Measurements from ENCODE around the gene OGFOD3.

Gene OGFOD3

GRCh38 chr17:82429824-82430223 lies 11.4 kb upstream of the OGFOD3 start:
- Histone ChIP-seq H3K9me3 (ENCODE audit: control insufficient read depth, insufficient read depth, low read length) (no peaks in the 10 kb centered on the region), H3K36me3 (ENCODE audit: control insufficient read depth, insufficient read depth, low read length) (no peaks in the 10 kb centered on the region), H3K27me3 (ENCODE audit: control insufficient read depth, insufficient read depth, low read length) (no peaks in the 10 kb centered on the region), H3K4me3 (ENCODE audit: low read depth, low read length) (no peak overlapping the region), H3K4me1 (ENCODE audit: control insufficient read depth, insufficient read depth, low read length) (no peaks in the 10 kb centered on the region), H3K9ac (ENCODE audit: low read depth, low read length) (no peak overlapping the region), H3K27ac (ENCODE audit: low read depth, low read length) (no peak overlapping the region)

- Histone ChIP-seq H3K27ac (ENCODE audit: low read depth, low read length) (no peak overlapping the region), H3K9ac (ENCODE audit: low read depth, low read length) (no peak overlapping the region)
Observed at GRCh38 chr17:82428546-82428945, 10.2 kb upstream of the OGFOD3 start.

GRCh38 chr17:82424863-82425159 lies 6.4 kb upstream of the OGFOD3 start:
- no peak overlapping the region for H3K4me3 ChIP-seq (ENCODE audit: low read depth, low read length)
- no peaks in the 10 kb centered on the region for H3K4me1 ChIP-seq (ENCODE audit: control insufficient read depth, insufficient read depth, low read length)
- H3K9ac ChIP-seq (ENCODE audit: low read depth, low read length), result no peak overlapping the region
- no peaks in the 10 kb centered on the region for H3K9me3 ChIP-seq (ENCODE audit: control insufficient read depth, insufficient read depth, low read length)
- peaks cover 12% of the 10 kb centered on the region for H3K36me3 ChIP-seq (ENCODE audit: control insufficient read depth, insufficient read depth, low read length)
- no peaks in the 10 kb centered on the region for H3K27me3 ChIP-seq (ENCODE audit: control insufficient read depth, insufficient read depth, low read length)
- H3K27ac ChIP-seq (ENCODE audit: low read depth, low read length), result no peak overlapping the region

More at GRCh38 chr17:82428546-82428945, 10.2 kb upstream of the OGFOD3 start:
- no peaks in the 10 kb centered on the region for H3K4me1 ChIP-seq (ENCODE audit: control insufficient read depth, insufficient read depth, low read length)
- H3K9me3 ChIP-seq (ENCODE audit: control insufficient read depth, insufficient read depth, low read length), result no peaks in the 10 kb centered on the region
- no peaks in the 10 kb centered on the region for H3K36me3 ChIP-seq (ENCODE audit: control insufficient read depth, insufficient read depth, low read length)
- no peak overlapping the region for H3K4me3 ChIP-seq (ENCODE audit: low read depth, low read length)
- H3K27me3 ChIP-seq (ENCODE audit: control insufficient read depth, insufficient read depth, low read length), result no peaks in the 10 kb centered on the region

DNA sequence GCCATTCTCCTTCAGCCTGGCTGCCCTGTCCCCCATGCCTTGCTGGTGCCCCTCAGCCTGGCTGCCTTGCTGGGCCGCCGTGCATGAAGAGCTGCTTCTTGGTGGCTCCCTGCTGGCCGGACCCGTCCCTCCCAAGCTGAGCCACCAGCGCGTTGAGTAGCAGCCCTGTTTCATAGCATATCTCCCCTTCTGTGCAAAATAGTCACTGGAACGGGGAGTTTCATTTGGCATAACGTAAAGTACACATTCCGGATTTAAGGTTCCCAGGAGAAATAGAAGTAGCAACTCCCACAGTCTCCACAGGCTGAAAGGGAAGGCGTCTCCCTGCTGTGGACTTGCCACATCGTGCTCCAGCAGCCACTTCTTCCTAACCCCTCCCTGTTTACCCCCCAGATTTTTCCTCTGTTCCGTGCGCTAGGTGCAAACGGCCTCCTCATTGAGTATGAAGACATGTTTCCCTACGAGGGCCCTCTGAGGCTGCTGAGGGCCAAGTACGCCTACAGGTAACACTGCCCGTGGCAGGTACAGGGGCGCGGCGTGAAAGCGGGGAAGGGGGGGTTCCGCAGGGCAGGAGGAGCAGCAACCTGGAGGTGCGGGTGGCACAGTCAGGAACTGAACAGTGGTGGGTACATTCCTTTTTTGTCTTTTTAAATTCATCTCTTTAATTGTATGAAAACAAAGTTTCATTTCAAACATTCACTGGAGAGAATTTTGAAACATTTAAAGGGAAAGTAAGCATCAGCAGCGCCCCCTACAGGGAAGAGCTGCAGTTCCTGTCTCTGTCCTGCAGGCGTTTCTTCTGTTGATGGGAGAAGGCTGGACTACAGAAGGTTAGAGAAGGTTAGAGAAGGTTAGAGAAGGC lies 5.8 kb upstream of the OGFOD3 start:
- H3K4me3 ChIP-seq (ENCODE audit: low read depth, low read length), result no peak overlapping the region
- peaks cover 12% of the 10 kb centered on the region for H3K36me3 ChIP-seq (ENCODE audit: control insufficient read depth, insufficient read depth, low read length)
- H3K4me1 ChIP-seq (ENCODE audit: control insufficient read depth, insufficient read depth, low read length), result 0 out of 2 replicates have a peak, but pooled peaks cover under 1% of the 10 kb centered on the region
- no peak overlapping the region for H3K9ac ChIP-seq (ENCODE audit: low read depth, low read length)
- H3K27ac ChIP-seq (ENCODE audit: low read depth, low read length), result no peak overlapping the region
- no peaks in the 10 kb centered on the region for H3K27me3 ChIP-seq (ENCODE audit: control insufficient read depth, insufficient read depth, low read length)
- H3K9me3 ChIP-seq (ENCODE audit: control insufficient read depth, insufficient read depth, low read length), result no peaks in the 10 kb centered on the region

- Histone ChIP-seq H3K9ac (ENCODE audit: low read depth, low read length) (no peak overlapping the region), H3K27me3 (ENCODE audit: control insufficient read depth, insufficient read depth, low read length) (no peaks in the 10 kb centered on the region), H3K4me3 (ENCODE audit: low read depth, low read length) (peak overlapping the region; percentile 98; the same call in 1 of the 2 replicates), H3K36me3 (ENCODE audit: control insufficient read depth, insufficient read depth, low read length) (peaks cover 12% of the 10 kb centered on the region), H3K9me3 (ENCODE audit: control insufficient read depth, insufficient read depth, low read length) (no peaks in the 10 kb centered on the region), H3K4me1 (ENCODE audit: control insufficient read depth, insufficient read depth, low read length) (peaks cover 7% of the 10 kb centered on the region; the same call in 1 of the 2 replicates), H3K27ac (ENCODE audit: low read depth, low read length) (no peak overlapping the region)
Observed at GRCh38 chr17:82419540-82419939, 1.2 kb upstream of the OGFOD3 start.

DNA sequence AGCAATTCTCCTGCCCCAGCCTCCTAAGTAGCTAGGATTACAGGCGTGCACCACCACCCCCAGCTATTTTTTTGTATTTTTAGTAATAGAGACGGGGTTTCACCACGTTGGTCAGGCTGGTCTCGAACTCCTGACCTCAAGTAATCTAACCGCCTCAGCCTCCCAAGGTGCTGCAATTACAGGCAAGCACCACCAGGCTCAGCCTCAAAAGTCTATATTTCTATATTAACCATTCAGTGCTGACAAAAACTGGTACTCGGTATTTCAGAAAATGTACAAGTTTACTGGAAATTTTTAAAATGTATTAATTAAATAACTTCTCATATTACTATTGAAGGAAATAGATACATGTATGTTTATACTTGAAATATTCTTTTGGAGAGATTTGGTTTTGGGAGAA lies 1.6 kb downstream of the OGFOD3 start:
- no peaks in the 10 kb centered on the region for H3K27me3 ChIP-seq (ENCODE audit: control insufficient read depth, insufficient read depth, low read length)
- H3K27ac ChIP-seq (ENCODE audit: low read depth, low read length), result no peak overlapping the region
- no peaks in the 10 kb centered on the region for H3K9me3 ChIP-seq (ENCODE audit: control insufficient read depth, insufficient read depth, low read length)
- peaks cover 7% of the 10 kb centered on the region; the same call in 1 of the 2 replicates for H3K4me1 ChIP-seq (ENCODE audit: control insufficient read depth, insufficient read depth, low read length)
- peaks cover 12% of the 10 kb centered on the region for H3K36me3 ChIP-seq (ENCODE audit: control insufficient read depth, insufficient read depth, low read length)
- no peak overlapping the region for H3K4me3 ChIP-seq (ENCODE audit: low read depth, low read length)
- no peak overlapping the region for H3K9ac ChIP-seq (ENCODE audit: low read depth, low read length)

- no peaks in the 10 kb centered on the region for H3K9me3 ChIP-seq (ENCODE audit: control insufficient read depth, insufficient read depth, low read length)
- H3K9ac ChIP-seq (ENCODE audit: low read depth, low read length), result no peak overlapping the region
- peaks cover 11% of the 10 kb centered on the region for H3K36me3 ChIP-seq (ENCODE audit: control insufficient read depth, insufficient read depth, low read length)
- no peaks in the 10 kb centered on the region for H3K27me3 ChIP-seq (ENCODE audit: control insufficient read depth, insufficient read depth, low read length)
- no peak overlapping the region for H3K4me3 ChIP-seq (ENCODE audit: low read depth, low read length)
- H3K27ac ChIP-seq (ENCODE audit: low read depth, low read length), result no peak overlapping the region
- H3K4me1 ChIP-seq (ENCODE audit: control insufficient read depth, insufficient read depth, low read length), result peaks cover 7% of the 10 kb centered on the region; the same call in 1 of the 2 replicates
Observed at GRCh38 chr17:82416264-82416663, 2.1 kb downstream of the OGFOD3 start.

DNA sequence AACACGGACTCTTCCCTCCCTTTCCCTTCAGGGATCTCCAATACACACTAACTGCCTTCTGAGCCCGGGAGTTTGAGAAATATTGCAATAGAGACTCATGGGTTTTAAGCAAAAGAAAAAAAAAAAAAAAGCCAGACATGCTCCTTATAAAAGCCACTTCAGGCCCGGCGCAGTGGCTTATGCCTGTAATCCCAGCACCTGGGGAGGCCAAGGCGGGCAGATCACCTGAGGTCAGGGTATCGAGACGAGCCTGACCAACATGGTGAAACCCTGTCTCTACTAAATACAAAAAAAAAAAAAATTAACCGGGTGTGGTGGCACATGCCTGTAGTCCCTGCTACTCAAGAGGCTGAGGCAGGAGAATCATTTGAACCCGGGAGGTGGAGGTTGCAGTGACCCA lies 2.6 kb downstream of the OGFOD3 start:
- Histone ChIP-seq H3K9ac (ENCODE audit: low read depth, low read length) (no peak overlapping the region), H3K4me3 (ENCODE audit: low read depth, low read length) (no peak overlapping the region), H3K27ac (ENCODE audit: low read depth, low read length) (no peak overlapping the region), H3K36me3 (ENCODE audit: control insufficient read depth, insufficient read depth, low read length) (peaks cover 6% of the 10 kb centered on the region), H3K4me1 (ENCODE audit: control insufficient read depth, insufficient read depth, low read length) (peaks cover 7% of the 10 kb centered on the region; the same call in 1 of the 2 replicates), H3K9me3 (ENCODE audit: control insufficient read depth, insufficient read depth, low read length) (no peaks in the 10 kb centered on the region), H3K27me3 (ENCODE audit: control insufficient read depth, insufficient read depth, low read length) (no peaks in the 10 kb centered on the region)

DNA sequence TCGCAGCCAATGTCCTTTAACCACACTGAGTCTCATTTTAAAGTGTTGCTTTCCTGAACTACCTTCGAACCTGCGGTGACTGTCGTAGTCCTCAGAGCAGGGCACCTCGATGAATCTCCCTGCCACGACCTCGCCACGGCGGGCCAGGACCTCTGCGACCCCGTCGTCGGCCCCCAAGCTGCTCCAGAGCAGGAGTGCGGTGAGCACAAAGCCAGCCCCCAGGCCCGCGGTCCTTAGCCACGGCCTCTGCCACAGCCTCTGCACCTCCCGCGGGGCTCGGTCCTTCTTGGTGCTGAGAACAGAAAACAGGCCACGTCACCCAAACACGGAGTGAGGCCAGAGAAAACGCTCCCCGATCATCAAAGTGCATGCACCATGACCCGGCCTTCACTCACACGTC lies 3.0 kb downstream of the OGFOD3 start:
- H3K4me1 ChIP-seq (ENCODE audit: control insufficient read depth, insufficient read depth, low read length), result peaks cover 7% of the 10 kb centered on the region; the same call in 1 of the 2 replicates

DNA sequence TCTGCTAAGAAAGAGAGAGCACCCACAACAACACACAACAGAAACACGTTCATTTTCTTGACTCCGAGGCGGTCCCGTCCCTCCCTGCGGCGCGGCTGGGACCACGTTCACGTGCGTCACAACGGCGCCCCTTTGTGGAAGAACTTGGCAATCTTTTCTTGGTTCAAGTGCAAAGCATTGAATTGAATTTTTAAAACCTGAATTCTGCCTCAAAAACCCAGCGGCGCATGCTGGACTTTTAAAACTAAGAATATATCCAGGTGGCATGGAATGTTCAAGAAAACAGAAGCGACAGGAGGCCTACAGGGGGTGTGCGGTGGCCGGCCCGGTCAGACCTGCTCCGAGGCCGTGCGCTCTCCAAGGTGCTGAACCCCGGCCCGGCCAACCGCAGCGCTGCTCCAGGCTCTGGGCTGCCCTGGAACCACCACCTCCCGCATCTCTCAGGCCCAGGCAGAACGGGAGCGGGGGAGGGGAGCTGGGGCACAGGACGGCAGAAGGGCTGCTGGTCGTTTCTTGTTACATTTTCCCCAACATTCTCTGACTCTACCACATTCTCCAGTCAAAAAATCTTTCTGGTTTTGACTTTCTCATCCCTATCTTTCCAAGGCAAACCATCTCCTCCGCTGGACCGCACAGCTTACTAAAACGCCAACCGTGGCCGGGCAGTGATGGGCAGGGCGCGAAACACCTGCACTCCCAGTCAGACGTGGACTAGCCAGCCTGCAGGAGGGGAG lies 3.7 kb downstream of the OGFOD3 start:
- no peak overlapping the region for H3K9ac ChIP-seq (ENCODE audit: low read depth, low read length)
- H3K27me3 ChIP-seq (ENCODE audit: control insufficient read depth, insufficient read depth, low read length), result no peaks in the 10 kb centered on the region
- H3K4me3 ChIP-seq (ENCODE audit: low read depth, low read length), result peak overlapping the region; percentile 33; the same call in 1 of the 2 replicates
- H3K27ac ChIP-seq (ENCODE audit: low read depth, low read length), result no peak overlapping the region
- no peaks in the 10 kb centered on the region for H3K9me3 ChIP-seq (ENCODE audit: control insufficient read depth, insufficient read depth, low read length)
- H3K36me3 ChIP-seq (ENCODE audit: control insufficient read depth, insufficient read depth, low read length), result no peaks in the 10 kb centered on the region
- H3K4me1 ChIP-seq (ENCODE audit: control insufficient read depth, insufficient read depth, low read length), result peaks cover 7% of the 10 kb centered on the region; the same call in 1 of the 2 replicates

More for the DNA sequence above, 3.0 kb downstream of the OGFOD3 start:
- Histone ChIP-seq H3K4me3 (ENCODE audit: low read depth, low read length) (no peak overlapping the region), H3K27me3 (ENCODE audit: control insufficient read depth, insufficient read depth, low read length) (no peaks in the 10 kb centered on the region), H3K9me3 (ENCODE audit: control insufficient read depth, insufficient read depth, low read length) (no peaks in the 10 kb centered on the region), H3K9ac (ENCODE audit: low read depth, low read length) (no peak overlapping the region), H3K36me3 (ENCODE audit: control insufficient read depth, insufficient read depth, low read length) (peaks cover 5% of the 10 kb centered on the region; the same call in 1 of the 2 replicates), H3K27ac (ENCODE audit: low read depth, low read length) (no peak overlapping the region)

Data from HUES48 (cell line).